K562 (cell line): ENCODE measurements around the gene LRP1. TPM values are rescaled to one million over a fixed set of nuclear protein-coding genes. Genes with fewer than 3 reads are reported as not detected.

ENCODE experiments used
- EWSR1 ChIP-seq: fragments of 450-650 bp; IDR thresholded peaks from 2 replicates; pipeline ENCODE4 v1.6.1; 2018; ENCODE audit warnings: borderline replicate concordance, mild to moderate bottlenecking, low read depth, moderate library complexity; ENCODE audit not compliant: partially characterized antibody
- GABPA ChIP-seq: fragments of 200-800 bp; sonication (Bioruptor generic); conservative IDR thresholded peaks from 2 replicates; pipeline ENCODE4 v1.6.1; 2016; ENCODE audit warnings: low read depth, missing genetic modification characterization, missing compliant biosample characterization
- HMGN3 ChIP-seq: IDR thresholded peaks from 2 replicates; pipeline ENCODE4 v1.6.1; 2011; ENCODE audit warnings: borderline replicate concordance, low read depth, mild to moderate bottlenecking, mixed read lengths, low read length; ENCODE audit not compliant: insufficient read length; ENCODE audit errors: extremely low read depth
- HNRNPK ChIP-seq: fragments of 200-400 bp; formaldehyde crosslinking; IDR thresholded peaks from one replicate; pipeline ENCODE4 v1.6.1; 2018; ENCODE audit warnings: mild to moderate bottlenecking, low read depth, low read length; ENCODE audit not compliant: poor library complexity, severe bottlenecking
- KDM1A ChIP-seq, 2 experiments: fragments of 450-650 bp; IDR thresholded peaks; 2 replicates each; pipeline ENCODE4 v1.6.1; 2016; ENCODE audit warnings: mild to moderate bottlenecking in 2 of 2
- LARP7 ChIP-seq: fragments of 450-650 bp; IDR thresholded peaks from 2 replicates; pipeline ENCODE4 v1.6.1; 2016
- MAFG ChIP-seq: fragments of 450-650 bp; conservative IDR thresholded peaks from 2 replicates; pipeline ENCODE4 v1.6.1; 2016; ENCODE audit warnings: missing genetic modification characterization, missing compliant biosample characterization
- MECOM ChIP-seq: fragments of 250-450 bp; sonication (Bioruptor Pico); IDR thresholded peaks from 2 replicates; pipeline ENCODE4 v1.8.0; 2022; ENCODE audit warnings: inconsistent platforms
- MEF2D ChIP-seq: conservative IDR thresholded peaks from 2 replicates; pipeline ENCODE4 v1.6.1; 2016; ENCODE audit warnings: low read depth, missing genetic modification characterization, missing compliant biosample characterization
- MYC ChIP-seq, 2 experiments: fragments of 250-450 bp in 1 of 2; sonication (Bioruptor Pico) in 1 of 2; IDR thresholded peaks; 2 replicates each; pipeline versions ENCODE4 v1.5.1 to v1.6.1; 2012 to 2021; ENCODE audit warnings: low read depth in 2 of 2, borderline replicate concordance in 1 of 2, improper control_type of control experiment in 1 of 2, low read length in 1 of 2, mild to moderate bottlenecking in 1 of 2, moderate library complexity in 1 of 2
- POLR2A ChIP-seq: fragments of 450-650 bp; conservative IDR thresholded peaks from 2 replicates; pipeline ENCODE4 v1.6.1; 2016
- SETDB1 ChIP-seq: IDR thresholded peaks from one replicate; pipeline ENCODE4 v1.6.1; 2012; ENCODE audit warnings: low read length, control low read depth, inconsistent platforms
- SIN3B ChIP-seq: fragments of 450-650 bp; IDR thresholded peaks from 2 replicates; pipeline ENCODE4 v1.6.1; 2017; ENCODE audit warnings: low read depth, mild to moderate bottlenecking, moderate library complexity
- XRCC4 ChIP-seq: IDR thresholded peaks from one replicate; pipeline ENCODE4 v1.6.1; 2011; ENCODE audit not compliant: insufficient read depth, insufficient read length; ENCODE audit errors: extremely low read depth
- ZNF197 ChIP-seq: fragments of 200-800 bp; sonication (Bioruptor generic); IDR thresholded peaks from 2 replicates; pipeline ENCODE4 v1.6.1; 2016; ENCODE audit warnings: low read depth, missing genetic modification characterization, missing compliant biosample characterization
- polyA plus RNA-seq, 8 experiments: library from polyadenylated mRNA; depleted of rRNA in 4 of 8; stranded (reverse) in 5 of 8; unstranded in 3 of 8; fragments of >200 nt; fragmentation: Nextera tagmentation in 2 of 8; fragmentation: Illumina TruSeq in 1 of 8; extraction: Ambion mirVana in 2 of 8; extraction: Trizol in 1 of 8; gene quantifications; 2 replicates each; pipeline versions ENCODE4 v1.2.1 to v1.2.3, GENCODE V29; 2011 to 2014; ENCODE audit warnings: inconsistent platforms in 1 of 8, missing spikeins in 1 of 8
- total RNA-seq, 7 experiments: library from RNA; depleted of rRNA in 6 of 7; stranded (reverse); fragments of >200 nt in 6 of 7; fragmentation: Illumina TruSeq in 2 of 7; extraction: Trizol in 2 of 7; gene quantifications; 2 replicates each; pipeline versions ENCODE4 v1.2.1 to v1.2.3, GENCODE V29; 2011 to 2021; ENCODE audit warnings: low replicate concordance in 1 of 7
- TF ChIP-seq, protein P1 (sequence below): fragments of 250-450 bp; sonication (Bioruptor Pico); IDR thresholded peaks from 2 replicates; pipeline ENCODE4 v1.4.0; 2020; ENCODE audit warnings: borderline replicate concordance
- TF ChIP-seq, protein P2 (sequence below): sonication (generic); formaldehyde crosslinking; IDR thresholded peaks from 2 replicates; pipeline ENCODE4 v1.8.1; 2023; ENCODE audit warnings: mild to moderate bottlenecking, missing genetic modification reagents, moderate library complexity
- TF ChIP-seq, protein P3 (sequence below): IDR thresholded peaks from 2 replicates; pipeline ENCODE4 v1.6.1; 2016; ENCODE audit warnings: missing genetic modification characterization, missing compliant biosample characterization
- TF ChIP-seq, protein P4 (sequence below): IDR thresholded peaks from 2 replicates; pipeline ENCODE4 v1.6.1; 2011; ENCODE audit warnings: borderline replicate concordance, low read depth, mild to moderate bottlenecking, moderate library complexity, low read length; ENCODE audit not compliant: insufficient read depth, poor library complexity, severe bottlenecking

LRP1 gene
- total and polyA plus RNA-seq, 9 of the 15 experiments (the other 6 are each of a cell fraction or from before 2014, with no cell fraction given) = 0.04 to 0.64 (median 0.19) TPM; not detected in 2

DNA sequence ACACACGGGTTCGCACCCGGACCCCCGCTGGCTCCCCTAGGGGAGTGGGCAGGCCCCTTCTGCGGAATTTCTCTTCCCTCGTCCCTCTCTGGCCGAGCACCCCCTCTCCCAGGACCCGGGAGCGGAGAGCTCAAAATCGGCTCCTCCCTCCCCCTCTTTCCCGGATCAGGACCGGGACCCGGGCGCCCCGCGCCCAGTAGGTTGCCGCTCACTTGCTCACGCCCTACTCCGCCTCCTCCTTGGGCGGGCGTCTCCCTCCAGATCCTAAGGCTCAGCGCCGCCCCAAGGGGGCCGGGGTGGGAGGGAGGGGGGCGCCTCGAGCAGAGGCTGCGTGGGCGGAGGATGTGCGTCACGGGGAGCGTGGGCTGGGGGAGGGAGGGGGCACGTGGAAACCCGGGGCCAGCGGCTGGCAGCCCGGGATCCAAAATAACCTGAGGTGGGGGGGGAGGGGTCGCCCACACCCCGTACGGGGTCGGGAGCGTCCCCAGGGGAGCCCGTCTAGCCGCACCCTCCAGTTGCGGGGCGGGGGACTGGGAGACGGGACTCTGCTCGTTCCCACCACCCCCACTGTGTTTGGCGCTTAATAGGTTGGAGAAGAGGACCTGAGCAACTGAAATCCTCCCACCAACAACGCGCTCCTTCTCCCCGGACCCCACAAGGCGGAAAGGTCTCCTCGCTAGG is 41.1 kb upstream of the LRP1 start (continued):
- TF ChIP-seq, protein P1, sequence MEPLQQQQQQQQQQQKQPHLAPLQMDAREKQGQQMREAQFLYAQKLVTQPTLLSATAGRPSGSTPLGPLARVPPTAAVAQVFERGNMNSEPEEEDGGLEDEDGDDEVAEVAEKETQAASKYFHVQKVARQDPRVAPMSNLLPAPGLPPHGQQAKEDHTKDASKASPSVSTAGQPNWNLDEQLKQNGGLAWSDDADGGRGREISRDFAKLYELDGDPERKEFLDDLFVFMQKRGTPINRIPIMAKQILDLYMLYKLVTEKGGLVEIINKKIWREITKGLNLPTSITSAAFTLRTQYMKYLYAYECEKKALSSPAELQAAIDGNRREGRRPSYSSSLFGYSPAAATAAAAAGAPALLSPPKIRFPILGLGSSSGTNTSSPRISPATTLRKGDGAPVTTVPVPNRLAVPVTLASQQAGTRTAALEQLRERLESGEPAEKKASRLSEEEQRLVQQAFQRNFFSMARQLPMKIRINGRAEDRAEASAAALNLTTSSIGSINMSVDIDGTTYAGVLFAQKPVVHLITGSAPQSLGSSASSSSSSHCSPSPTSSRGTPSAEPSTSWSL (CRISPR knock-in tag) = no peak
- TF ChIP-seq HMGN3 (peak; percentile 9), MYC (IDR thresholded peaks at IDR 0.05; ENCODE audit: low read depth, low read length) (peak; percentile 44; the same call in 1 of the 2 replicates), MYC (CRISPR knock-in tag; IDR thresholded peaks at IDR 0.05; ENCODE audit: borderline replicate concordance, low read depth) (no peak), MEF2D (tag) (no peak), MECOM (CRISPR knock-in tag) (no peak), POLR2A (peak; percentile 74), KDM1A (IDR thresholded peaks at IDR 0.05) (0 out of 4 replicates have a peak, but pooled peaks of 1 of the 2 experiments have one; percentile 5), ZNF197 (CRISPR knock-in tag) (no peak), MAFG (tag) (no peak), SETDB1 (no peak), GABPA (tag) (peak; percentile 65), HNRNPK (no peak), XRCC4 (no peak), EWSR1 (no peak), SIN3B (no peak), LARP7 (no peak)
- TF ChIP-seq, protein P2, sequence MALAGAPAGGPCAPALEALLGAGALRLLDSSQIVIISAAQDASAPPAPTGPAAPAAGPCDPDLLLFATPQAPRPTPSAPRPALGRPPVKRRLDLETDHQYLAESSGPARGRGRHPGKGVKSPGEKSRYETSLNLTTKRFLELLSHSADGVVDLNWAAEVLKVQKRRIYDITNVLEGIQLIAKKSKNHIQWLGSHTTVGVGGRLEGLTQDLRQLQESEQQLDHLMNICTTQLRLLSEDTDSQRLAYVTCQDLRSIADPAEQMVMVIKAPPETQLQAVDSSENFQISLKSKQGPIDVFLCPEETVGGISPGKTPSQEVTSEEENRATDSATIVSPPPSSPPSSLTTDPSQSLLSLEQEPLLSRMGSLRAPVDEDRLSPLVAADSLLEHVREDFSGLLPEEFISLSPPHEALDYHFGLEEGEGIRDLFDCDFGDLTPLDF = no peak
- TF ChIP-seq, protein P3, sequence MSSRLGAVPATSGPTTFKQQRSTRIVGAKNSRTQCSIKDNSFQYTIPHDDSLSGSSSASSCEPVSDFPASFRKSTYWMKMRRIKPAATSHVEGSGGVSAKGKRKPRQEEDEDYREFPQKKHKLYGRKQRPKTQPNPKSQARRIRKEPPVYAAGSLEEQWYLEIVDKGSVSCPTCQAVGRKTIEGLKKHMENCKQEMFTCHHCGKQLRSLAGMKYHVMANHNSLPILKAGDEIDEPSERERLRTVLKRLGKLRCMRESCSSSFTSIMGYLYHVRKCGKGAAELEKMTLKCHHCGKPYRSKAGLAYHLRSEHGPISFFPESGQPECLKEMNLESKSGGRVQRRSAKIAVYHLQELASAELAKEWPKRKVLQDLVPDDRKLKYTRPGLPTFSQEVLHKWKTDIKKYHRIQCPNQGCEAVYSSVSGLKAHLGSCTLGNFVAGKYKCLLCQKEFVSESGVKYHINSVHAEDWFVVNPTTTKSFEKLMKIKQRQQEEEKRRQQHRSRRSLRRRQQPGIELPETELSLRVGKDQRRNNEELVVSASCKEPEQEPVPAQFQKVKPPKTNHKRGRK = 0 out of 2 replicates have a peak, but pooled peaks have one; percentile 20
- TF ChIP-seq, protein P4, sequence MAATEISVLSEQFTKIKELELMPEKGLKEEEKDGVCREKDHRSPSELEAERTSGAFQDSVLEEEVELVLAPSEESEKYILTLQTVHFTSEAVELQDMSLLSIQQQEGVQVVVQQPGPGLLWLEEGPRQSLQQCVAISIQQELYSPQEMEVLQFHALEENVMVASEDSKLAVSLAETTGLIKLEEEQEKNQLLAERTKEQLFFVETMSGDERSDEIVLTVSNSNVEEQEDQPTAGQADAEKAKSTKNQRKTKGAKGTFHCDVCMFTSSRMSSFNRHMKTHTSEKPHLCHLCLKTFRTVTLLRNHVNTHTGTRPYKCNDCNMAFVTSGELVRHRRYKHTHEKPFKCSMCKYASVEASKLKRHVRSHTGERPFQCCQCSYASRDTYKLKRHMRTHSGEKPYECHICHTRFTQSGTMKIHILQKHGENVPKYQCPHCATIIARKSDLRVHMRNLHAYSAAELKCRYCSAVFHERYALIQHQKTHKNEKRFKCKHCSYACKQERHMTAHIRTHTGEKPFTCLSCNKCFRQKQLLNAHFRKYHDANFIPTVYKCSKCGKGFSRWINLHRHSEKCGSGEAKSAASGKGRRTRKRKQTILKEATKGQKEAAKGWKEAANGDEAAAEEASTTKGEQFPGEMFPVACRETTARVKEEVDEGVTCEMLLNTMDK = no peak
